Stimulated activated CD8-positive, alpha-beta memory T cell treated with anti-CD3 and anti-CD28 coated beads, Interleukin-7, amount 100 ng/mL, for 4 hours (primary cell): ENCODE measurements around the gene TMEM203.
"Not testable (repeated sequence)": the region's sequence is repeated elsewhere in the genome, so short reads cannot be mapped to it uniquely, and the experiment has no call there.

Experiments used
- DNase-seq, 2 donors: peaks; one replicate each; pipeline ENCODE4 v3.0.0-alpha.2; 2020; ENCODE audit warnings: low read depth in 2 of 2

Gene TMEM203

GRCh38 chr9:137205126-137206069 is at the start of gene TMEM203, which contains the start of gene NDOR1:
TMEM203 (minus strand) TSS chr9:137205648; CDS start chr9:137205414, 234 bp downstream.
NDOR1 (plus strand) TSS chr9:137205700; CDS start chr9:137205778, 78 bp downstream.
- DNase-seq, result peak; percentile 86 to 89

- DNase-seq, result peak; percentile 82 to 95
These were observed 49.4 kb upstream of the TMEM203 start, which contains the start of gene NELFB for GRCh38 chr9:137254624-137255447. NELFB (plus strand) TSS chr9:137255327.

- DNase-seq, result no peak
These were observed 48.5 kb upstream of the TMEM203 start for GRCh38 chr9:137253717-137254623.

- no peak for DNase-seq
These were observed 47.4 kb upstream of the TMEM203 start for GRCh38 chr9:137252555-137253506.

- no peak for DNase-seq
These were observed 46.2 kb upstream of the TMEM203 start for GRCh38 chr9:137251490-137252268.

- DNase-seq, result no peak
These were observed 45.7 kb upstream of the TMEM203 start, which contains the start of gene STPG3 for GRCh38 chr9:137251194-137251461. STPG3 (plus strand) TSS chr9:137251286; CDS start chr9:137251287, 1 bp downstream.

- no peak for DNase-seq
These were observed 45.1 kb upstream of the TMEM203 start for GRCh38 chr9:137250329-137251193.

GRCh38 chr9:137247916-137248175 is 42.4 kb upstream of the TMEM203 start:
- DNase-seq, result no peak

- no peak for DNase-seq
These were observed 41.9 kb upstream of the TMEM203 start for GRCh38 chr9:137247135-137247915.

- no peak for DNase-seq
These were observed 40.3 kb upstream of the TMEM203 start for GRCh38 chr9:137245450-137246421.

GRCh38 chr9:137244486-137245449 is 39.3 kb upstream of the TMEM203 start:
- no peak for DNase-seq

GRCh38 chr9:137243626-137244485 is 38.4 kb upstream of the TMEM203 start:
- no peak for DNase-seq

GRCh38 chr9:137243266-137243625 is 37.8 kb upstream of the TMEM203 start:
- not testable (repeated sequence) for DNase-seq
